GM19035 (cell line): ENCODE measurements around the gene COPZ2.
"Not testable (repeated sequence)": the region's sequence is repeated elsewhere in the genome, so short reads cannot be mapped to it uniquely, and the experiment has no call there.

Experiments used
- ATAC-seq: cut with Tn5 transposase; IDR thresholded peaks from one replicate; pipeline ENCODE4 v1.9.1; 2021; ENCODE audit not compliant: unreplicated experiment

The COPZ2 gene

GRCh38 chr17:47988445-47988844 lies 49.2 kb downstream of the COPZ2 start:
- ATAC-seq, result not testable (repeated sequence)

GRCh38 chr17:47987240-47987835 lies 50.3 kb downstream of the COPZ2 start:
- ATAC-seq, result no peak

- no peak for ATAC-seq
Measured at GRCh38 chr17:47986520-47986919, 51.1 kb downstream of the COPZ2 start.

- ATAC-seq, result no peak
Measured at GRCh38 chr17:47983492-47984223, 53.9 kb downstream of the COPZ2 start.

GRCh38 chr17:47982645-47983390 lies 54.8 kb downstream of the COPZ2 start:
- no peak for ATAC-seq

GRCh38 chr17:47982091-47982617 lies 55.4 kb downstream of the COPZ2 start:
- ATAC-seq, result no peak

- no peak for ATAC-seq
Measured at GRCh38 chr17:47981462-47981861, 56.1 kb downstream of the COPZ2 start.

- ATAC-seq, result no peak
Measured at GRCh38 chr17:47980541-47980940, 57.1 kb downstream of the COPZ2 start.

- no peak for ATAC-seq
Measured at GRCh38 chr17:47978324-47978723, 59.3 kb downstream of the COPZ2 start.
